ENCODE results near the gene MYO5B. TPM values are rescaled to one million over a fixed set of nuclear protein-coding genes. Genes with fewer than 3 reads are reported as not detected.

The MYO5B gene
- total and polyA plus RNA-seq, 2 donors (not counting 1 experiment from before 2014, with no cell fraction given): 0.30 to 1.7 TPM

- Histone ChIP-seq H3K9ac (ENCODE audit: low read length) (no peak overlapping the region), H2AFZ (ENCODE audit: insufficient read depth, low read depth, low read length, poor library complexity, severe bottlenecking) (no peak overlapping the region), H3K4me1 (ENCODE audit: control insufficient read depth in 2 of 2, insufficient read depth in 2 of 2, low read length in 2 of 2) (peaks cover 4 to 10% of the 10 kb centered on the region in 2 donors), H3K27me3 (replicated peaks in 1 of 4; ENCODE audit: control extremely low read depth in 1 of 4, control insufficient read depth in 3 of 4, insufficient read depth in 4 of 4, low read length in 3 of 4) (peaks cover 0 to 24% (median 2%) of the 10 kb centered on the region in 4 experiments), H3K27ac (ENCODE audit: low read length in 2 of 2) (no peak overlapping the region), H3K36me3 (replicated peaks in 1 of 2; ENCODE audit: control extremely low read depth in 1 of 2, control insufficient read depth in 1 of 2, extremely low read depth in 1 of 2, insufficient read depth in 2 of 2, low read length in 1 of 2) (no peaks in the 10 kb centered on the region), H3K79me2 (ENCODE audit: control insufficient read depth, insufficient read depth, low read length) (no peaks in the 10 kb centered on the region), H3K4me3 (ENCODE audit: control extremely low read depth in 1 of 5, extremely low read depth in 1 of 5, insufficient read depth in 1 of 5, low read depth in 2 of 5, low read length in 4 of 5) (no peak overlapping the region), H3K4me2 (replicated peaks; ENCODE audit: low read depth, low read length, poor library complexity, severe bottlenecking) (no peak overlapping the region), H4K20me1 (ENCODE audit: control insufficient read depth, insufficient read depth, low read length, poor library complexity, severe bottlenecking) (no peaks in the 10 kb centered on the region), H3K9me3 (ENCODE audit: control extremely low read depth in 1 of 3, control insufficient read depth in 2 of 3, insufficient read depth in 1 of 3, low read length in 2 of 3) (peaks cover 1 to 9% (median 8%) of the 10 kb centered on the region in 3 donors)
- H3K9me3 Mint-ChIP-seq (ENCODE audit: insufficient read depth): peaks cover 5% of the 10 kb centered on the region
- ATAC-seq (ENCODE audit: low read depth) (peak; percentile 56), DNase-seq (peak; percentile 74)
- peaks cover 40% of the 10 kb centered on the region for H3K27me3 Mint-ChIP-seq
- no peak overlapping the region for H3K4me3 Mint-ChIP-seq
- H3K27ac Mint-ChIP-seq: no peak overlapping the region
- ChIA-PET CTCF (interaction anchor here (0.9 to 5.2 kb wide), 18 partner anchors 11 to 708 kb away, joined by 3 to 187 read pairs (median 3); partner anchors contain the start of genes CFAP53, MBD1 and SKA1), POLR2A (no interaction called here)
- peaks cover 5% of the 10 kb centered on the region for H3K4me1 Mint-ChIP-seq
- TF ChIP-seq CTCF (IDR thresholded peaks at IDR 0.05): peak; percentile 62
- no peak for TF ChIP-seq EZH2 (IDR thresholded peaks at IDR 0.05; ENCODE audit: borderline replicate concordance, insufficient read depth, low read depth, low read length, poor library complexity, severe bottlenecking)
- whole genome bisulfite sequencing (ENCODE audit: insufficient coverage): 50% methylated on average over 3 of the region's 7 CpGs
- intact Hi-C loops (cut with micrococcal nuclease): loop anchor here (1.0 kb wide), 1 partner anchor 50 kb away; no protein-coding TSS in a partner anchor
Observed at GRCh38 chr18:50218432-50219197, 23.7 kb upstream of the MYO5B start.

- Histone ChIP-seq H3K9me3 (ENCODE audit: control extremely low read depth in 1 of 3, control insufficient read depth in 2 of 3, insufficient read depth in 1 of 3, low read length in 2 of 3) (no peaks in the 10 kb centered on the region), H3K27ac (ENCODE audit: low read length in 2 of 2) (no peak overlapping the region), H2AFZ (ENCODE audit: insufficient read depth, low read depth, low read length, poor library complexity, severe bottlenecking) (no peak overlapping the region), H3K4me1 (ENCODE audit: control insufficient read depth in 2 of 2, insufficient read depth in 2 of 2, low read length in 2 of 2) (no peaks in the 10 kb centered on the region), H3K4me3 (ENCODE audit: control extremely low read depth in 1 of 5, extremely low read depth in 1 of 5, insufficient read depth in 1 of 5, low read depth in 2 of 5, low read length in 4 of 5) (no peak overlapping the region), H3K36me3 (replicated peaks in 1 of 2; ENCODE audit: control extremely low read depth in 1 of 2, control insufficient read depth in 1 of 2, extremely low read depth in 1 of 2, insufficient read depth in 2 of 2, low read length in 1 of 2) (no peaks in the 10 kb centered on the region), H3K9ac (ENCODE audit: low read length) (no peak overlapping the region), H4K20me1 (ENCODE audit: control insufficient read depth, insufficient read depth, low read length, poor library complexity, severe bottlenecking) (no peaks in the 10 kb centered on the region), H3K4me2 (replicated peaks; ENCODE audit: low read depth, low read length, poor library complexity, severe bottlenecking) (no peak overlapping the region), H3K79me2 (ENCODE audit: control insufficient read depth, insufficient read depth, low read length) (no peaks in the 10 kb centered on the region), H3K27me3 (replicated peaks in 1 of 4; ENCODE audit: control extremely low read depth in 1 of 4, control insufficient read depth in 3 of 4, insufficient read depth in 4 of 4, low read length in 3 of 4) (peaks cover 0 to 28% (median 14%) of the 10 kb centered on the region in 4 experiments)
- ChIA-PET POLR2A (no interaction called here), CTCF (no interaction called here)
- no peak for DNase-seq
- Mint-ChIP-seq H3K27ac (no peak overlapping the region), H3K4me3 (no peak overlapping the region), H3K4me1 (no peaks in the 10 kb centered on the region), H3K27me3 (peaks cover 52% of the 10 kb centered on the region), H3K9me3 (ENCODE audit: insufficient read depth) (no peaks in the 10 kb centered on the region)
- intact Hi-C loops (cut with micrococcal nuclease): no loop called here
- ATAC-seq (ENCODE audit: low read depth): no peak
- TF ChIP-seq CTCF (IDR thresholded peaks at IDR 0.05) (no peak), EZH2 (IDR thresholded peaks at IDR 0.05; ENCODE audit: borderline replicate concordance, insufficient read depth, low read depth, low read length, poor library complexity, severe bottlenecking) (no peak)
- WGBS (ENCODE audit: insufficient coverage): 80% methylated on average over 2 of the region's 4 CpGs
Observed at GRCh38 chr18:50209311-50209710, 14.4 kb upstream of the MYO5B start.

All from B cell (primary cell).